OCI-LY3 (cell line): Measurements from ENCODE around the gene MOCS2.

Experiments
- H2AFZ ChIP-seq: fragments of 200-600, 300-600 bp; shearing (Covaris generic); 2 replicates; pipeline ENCODE4 v1.6.0; 2014; ENCODE audit warnings: antibody characterized with exemption, low read depth, low read length
- H3K27ac ChIP-seq: fragments of 200-600, 300-600 bp; sonication (generic); 2 replicates; pipeline ENCODE4 v1.5.1; 2014; ENCODE audit warnings: mild to moderate bottlenecking, low read length, moderate library complexity, mixed read lengths
- H3K27me3 ChIP-seq: fragments of 200-600, 300-600 bp; sonication (generic); 2 replicates; pipeline ENCODE4 v1.6.1; 2014; ENCODE audit warnings: low read depth, low read length, mixed read lengths
- H3K36me3 ChIP-seq: fragments of 200-600, 300-600 bp; sonication (generic); replicated peaks from 2 replicates; pipeline ENCODE3; 2014; ENCODE audit warnings: low read depth, low read length, mixed read lengths
- H3K4me1 ChIP-seq: fragments of 300-600, 200-600 bp; sonication (generic); 2 replicates; pipeline ENCODE4 v1.6.1; 2014; ENCODE audit warnings: low read length, mixed read lengths
- H3K4me2 ChIP-seq: fragments of 200-600, 300-600 bp; sonication (generic); 2 replicates; pipeline ENCODE4 v1.6.1; 2014; ENCODE audit warnings: low read length, mixed read lengths
- H3K4me3 ChIP-seq: fragments of 300-600, 200-600 bp; sonication (generic); 2 replicates; pipeline ENCODE4 v1.5.1; 2014; ENCODE audit warnings: antibody characterized with exemption, mild to moderate bottlenecking, low read length, moderate library complexity
- H3K79me2 ChIP-seq: fragments of 300-600, 200-600 bp; shearing (Covaris generic); 2 replicates; pipeline ENCODE4 v1.6.1; 2014; ENCODE audit warnings: mild to moderate bottlenecking, low read length, mixed read lengths
- H3K9ac ChIP-seq: fragments of 300-600, 200-600 bp; shearing (Covaris generic); 2 replicates; pipeline ENCODE4 v1.6.0; 2014; ENCODE audit warnings: mild to moderate bottlenecking, low read length, moderate library complexity
- H3K9me3 ChIP-seq: fragments of 200-600, 300-600 bp; shearing (Covaris generic); 2 replicates; pipeline ENCODE4 v1.6.1; 2014; ENCODE audit warnings: low read length, mixed read lengths; ENCODE audit not compliant: insufficient read depth
- H4K20me1 ChIP-seq: fragments of 200-600, 300-600 bp; sonication (generic); 2 replicates; pipeline ENCODE4 v1.6.1; 2016; ENCODE audit warnings: low read length, mixed read lengths; ENCODE audit not compliant: insufficient read depth
- CTCF ChIP-seq: fragments of 200-600, 300-600 bp; sonication (generic); IDR thresholded peaks from 2 replicates; pipeline ENCODE4 v1.5.1; 2014; ENCODE audit warnings: antibody characterized with exemption, low read length, low read depth
- EZH2phosphoT487 ChIP-seq: fragments of 200-600 bp; shearing (Covaris generic); IDR thresholded peaks from 2 replicates; pipeline ENCODE4 v1.6.1; 2018; ENCODE audit warnings: antibody characterized with exemption, mixed run types, low read depth

Gene MOCS2

DNA sequence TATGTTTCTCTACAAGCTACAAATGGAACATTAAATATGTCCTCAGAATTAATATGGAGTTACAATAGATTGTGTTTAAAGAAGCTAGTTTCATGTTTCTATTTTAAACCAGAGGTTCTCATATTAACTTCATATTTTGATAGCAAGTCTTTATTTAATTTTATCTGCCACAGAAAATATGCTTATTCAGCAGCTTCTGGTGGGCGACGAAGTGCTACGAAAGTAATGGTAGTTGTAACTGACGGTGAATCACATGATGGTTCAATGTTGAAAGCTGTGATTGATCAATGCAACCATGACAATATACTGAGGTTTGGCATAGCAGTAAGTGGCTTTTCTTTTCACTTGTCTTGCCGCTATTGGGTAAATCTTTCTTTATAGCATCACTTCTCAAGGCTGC is 54.2 kb downstream of the MOCS2 start:
- Histone ChIP-seq H3K27ac (no peak overlapping the region), H3K9ac (no peak overlapping the region), H3K27me3 (no peaks in the 10 kb centered on the region), H3K4me2 (no peak overlapping the region), H2AFZ (no peak overlapping the region), H3K9me3 (no peaks in the 10 kb centered on the region), H3K79me2 (no peaks in the 10 kb centered on the region), H3K36me3 (peaks cover 24% of the 10 kb centered on the region), H3K4me3 (no peak overlapping the region), H4K20me1 (no peaks in the 10 kb centered on the region), H3K4me1 (no peaks in the 10 kb centered on the region)
- no peak for TF ChIP-seq CTCF
- no peak for TF ChIP-seq EZH2phosphoT487

DNA sequence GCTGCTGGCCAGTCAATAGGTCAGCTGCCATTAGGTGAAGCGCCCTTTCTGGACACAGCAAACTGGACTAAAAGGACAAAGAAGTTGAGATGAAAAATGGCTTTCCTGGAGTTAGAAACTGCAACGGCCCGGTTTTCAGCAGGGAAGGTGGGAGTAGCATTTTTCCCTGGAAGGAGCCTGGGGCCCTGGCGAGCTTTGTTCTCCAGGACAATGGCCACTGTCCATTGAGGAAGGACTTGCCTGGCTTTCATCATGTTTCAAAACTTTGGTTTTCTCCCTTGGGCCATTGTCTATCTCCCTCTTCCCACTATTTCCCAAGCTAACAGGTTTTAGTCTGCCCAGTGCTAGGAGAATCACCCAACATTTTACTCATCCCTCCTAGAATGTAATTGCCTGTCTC is 56.2 kb downstream of the MOCS2 start:
- Histone ChIP-seq H3K4me3 (no peak overlapping the region), H3K9me3 (no peaks in the 10 kb centered on the region), H3K79me2 (no peaks in the 10 kb centered on the region), H3K9ac (no peak overlapping the region), H2AFZ (no peak overlapping the region), H4K20me1 (no peaks in the 10 kb centered on the region), H3K4me2 (no peak overlapping the region), H3K27me3 (no peaks in the 10 kb centered on the region), H3K4me1 (peaks cover 19% of the 10 kb centered on the region), H3K27ac (no peak overlapping the region), H3K36me3 (peaks cover 23% of the 10 kb centered on the region)
- TF ChIP-seq EZH2phosphoT487 (no peak), CTCF (no peak)

- no peak overlapping the region for H3K4me3 ChIP-seq
- no peaks in the 10 kb centered on the region for H3K79me2 ChIP-seq
- peaks cover 28% of the 10 kb centered on the region for H3K4me1 ChIP-seq
- no peaks in the 10 kb centered on the region for H3K27me3 ChIP-seq
- H3K9ac ChIP-seq = no peak overlapping the region
- H3K36me3 ChIP-seq = peaks cover 22% of the 10 kb centered on the region
- H3K27ac ChIP-seq = no peak overlapping the region
- no peak overlapping the region for H3K4me2 ChIP-seq
- H3K9me3 ChIP-seq = no peaks in the 10 kb centered on the region
- no peak overlapping the region for H2AFZ ChIP-seq
- no peaks in the 10 kb centered on the region for H4K20me1 ChIP-seq
- TF ChIP-seq CTCF (no peak), EZH2phosphoT487 (no peak)
These were observed 57.1 kb downstream of the MOCS2 start for GRCh38 chr5:53052499-53052898.

GRCh38 chr5:53048248-53048647 is 61.3 kb downstream of the MOCS2 start:
- no peaks in the 10 kb centered on the region for H3K9me3 ChIP-seq
- peak overlapping the region; percentile 21 for H3K4me3 ChIP-seq
- H3K27ac ChIP-seq = peak overlapping the region; percentile 84
- peaks cover 52% of the 10 kb centered on the region for H3K4me1 ChIP-seq
- peak overlapping the region; percentile 46 for H3K9ac ChIP-seq
- H3K27me3 ChIP-seq = no peaks in the 10 kb centered on the region
- no peaks in the 10 kb centered on the region for H4K20me1 ChIP-seq
- no peaks in the 10 kb centered on the region for H3K79me2 ChIP-seq
- H2AFZ ChIP-seq = no peak overlapping the region
- H3K36me3 ChIP-seq = peaks cover 17% of the 10 kb centered on the region
- TF ChIP-seq EZH2phosphoT487 (no peak), CTCF (no peak)
- H3K4me2 ChIP-seq = peak overlapping the region; percentile 65
